ENCODE measurements around the gene DNAAF5. TPM values are rescaled to one million over a fixed set of nuclear protein-coding genes. Genes with fewer than 3 reads are reported as not detected.

The DNAAF5 gene
- total RNA-seq, result 48.7 and 50.2 TPM in 2 replicates

DNA sequence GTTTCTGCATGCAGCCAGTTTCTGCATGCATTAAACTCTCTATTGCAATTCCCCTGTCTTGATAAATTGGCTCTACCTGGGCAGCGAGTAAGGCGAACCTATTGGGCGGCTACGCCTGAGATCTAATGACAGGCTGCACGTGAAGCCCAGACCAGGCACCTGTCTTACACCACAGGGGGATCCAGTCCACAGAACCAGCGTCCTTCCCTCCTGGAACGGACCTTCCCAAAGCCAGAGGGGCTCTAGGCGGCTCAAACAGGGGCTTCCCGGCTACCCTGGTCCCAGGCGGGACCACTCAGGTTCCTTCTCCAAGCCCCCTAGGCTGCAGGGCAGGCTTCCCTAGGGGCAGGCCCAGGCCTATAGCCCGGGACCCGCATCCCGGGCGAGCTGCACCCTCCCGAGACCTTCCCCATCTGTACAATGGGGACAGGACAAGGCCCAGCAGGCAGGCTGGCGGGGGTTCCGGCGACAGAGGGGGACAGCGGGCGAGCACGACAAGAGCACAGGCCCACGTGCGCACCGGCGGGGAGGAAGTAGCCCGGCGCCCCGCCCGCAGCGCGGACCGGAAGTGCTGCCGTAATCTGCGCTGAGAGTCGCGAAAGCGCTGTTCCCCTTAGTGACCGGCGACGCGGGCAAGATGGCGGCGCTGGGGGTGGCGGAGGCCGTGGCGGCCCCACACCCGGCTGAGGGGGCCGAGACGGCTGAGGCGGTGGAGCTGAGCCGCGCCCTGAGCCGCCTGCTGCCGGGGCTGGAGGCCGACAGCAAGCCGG lies at the start of gene DNAAF5:
Gene DNAAF5, plus strand, starts transcription at position 616 of the 770 bp plus-strand sequence. Its CDS starts 22 bp downstream, at position 638.
- no peak for DNase-seq (ENCODE audit: extremely low read depth, low read depth, low spot score)

DNA sequence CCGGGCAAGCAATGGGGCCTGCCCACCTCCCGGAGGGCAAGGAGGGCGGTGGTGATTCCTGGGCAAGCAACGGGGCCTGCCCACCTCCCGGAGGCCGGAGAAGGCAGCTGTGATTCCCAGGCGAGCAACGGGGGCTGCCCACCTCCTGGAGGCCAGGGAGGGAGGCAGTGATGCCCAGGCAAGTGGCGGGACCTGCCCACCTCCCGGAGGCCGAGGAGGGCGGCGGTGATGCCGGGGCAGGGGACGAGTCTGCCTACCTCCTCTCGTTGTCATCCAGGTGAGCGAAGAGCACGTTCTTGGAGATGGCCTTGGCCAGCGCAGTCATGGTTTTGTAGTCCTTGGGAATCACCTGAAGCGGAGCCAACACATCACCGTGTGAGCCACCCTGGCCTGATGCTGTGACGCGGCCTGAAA lies 49.5 kb upstream of the DNAAF5 start:
- DNase-seq (ENCODE audit: extremely low read depth, low read depth, low spot score), result no peak

DNA sequence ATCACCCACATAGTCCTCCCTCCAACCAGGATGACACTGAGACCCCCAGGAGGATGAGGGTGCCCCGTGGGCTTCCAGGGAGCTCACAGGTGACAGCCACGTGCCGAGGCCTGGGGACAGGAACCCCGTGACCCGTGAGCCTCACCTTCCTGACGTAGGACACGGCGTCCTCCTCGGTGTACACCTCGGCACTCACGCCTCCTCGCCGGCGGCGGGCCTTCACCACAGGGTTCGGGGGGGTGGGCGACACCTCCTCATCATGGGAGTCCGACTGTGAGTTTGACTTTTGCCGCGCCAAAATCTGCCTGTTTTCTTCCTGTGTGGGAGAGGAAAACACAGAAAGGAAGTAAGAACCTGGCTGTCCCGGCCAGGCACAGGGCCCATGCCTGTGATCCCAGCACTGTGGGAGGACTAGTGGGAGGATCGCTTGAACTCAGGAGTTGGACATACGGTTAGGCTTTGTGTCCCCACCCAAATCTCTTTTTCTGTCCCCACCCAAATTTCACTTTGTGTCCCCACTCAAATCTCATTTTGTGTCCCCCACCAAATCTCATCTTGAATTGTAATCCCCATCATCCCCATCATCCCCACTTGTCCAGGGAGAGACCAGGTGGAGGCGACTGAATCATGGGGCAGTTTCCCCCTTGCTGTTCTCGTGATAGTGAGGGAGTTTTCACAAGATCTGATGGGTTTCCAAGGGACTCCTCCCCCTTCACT lies 45.9 kb upstream of the DNAAF5 start:
- no peak for DNase-seq (ENCODE audit: extremely low read depth, low read depth, low spot score)

DNA sequence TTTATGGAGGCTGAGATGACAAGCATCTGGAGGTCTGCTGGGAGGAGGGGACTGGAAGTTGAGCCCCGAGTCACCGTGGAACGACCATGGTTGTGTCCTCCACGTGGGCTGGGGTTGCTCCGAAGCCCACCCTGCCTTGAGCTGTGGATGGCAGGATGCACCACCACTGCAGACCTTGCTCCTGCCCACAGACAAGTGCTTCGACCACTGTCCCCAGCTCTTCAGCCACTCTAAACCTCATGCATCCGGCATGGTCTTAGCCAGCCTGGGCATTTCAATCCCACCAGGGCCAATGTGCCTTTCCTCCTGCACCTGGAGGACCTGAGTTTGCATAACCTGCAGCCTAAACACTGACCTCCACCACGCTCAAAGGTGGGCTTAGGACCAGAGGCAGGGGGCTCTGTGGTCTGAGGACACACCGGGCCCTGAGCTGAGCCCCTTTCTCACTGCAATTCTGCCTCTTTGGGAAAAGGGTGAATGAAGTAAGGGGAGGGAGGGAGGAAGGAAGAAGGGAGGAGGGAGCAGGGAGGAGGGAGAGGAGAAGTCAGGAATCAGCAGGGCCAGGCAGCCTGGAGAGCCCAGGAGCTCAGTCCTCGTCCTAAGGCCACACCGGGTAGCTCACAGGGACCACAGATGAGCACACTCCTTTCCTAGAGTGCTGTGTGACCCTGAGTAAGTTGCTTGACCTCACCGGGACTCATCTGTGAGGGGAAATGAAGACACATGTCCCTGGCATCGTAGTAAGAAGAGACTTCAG lies 44.8 kb upstream of the DNAAF5 start:
- no peak for DNase-seq (ENCODE audit: extremely low read depth, low read depth, low spot score)

GRCh38 chr7:682810-683209 lies 43.7 kb upstream of the DNAAF5 start:
- no peak for DNase-seq (ENCODE audit: extremely low read depth, low read depth, low spot score)

DNA sequence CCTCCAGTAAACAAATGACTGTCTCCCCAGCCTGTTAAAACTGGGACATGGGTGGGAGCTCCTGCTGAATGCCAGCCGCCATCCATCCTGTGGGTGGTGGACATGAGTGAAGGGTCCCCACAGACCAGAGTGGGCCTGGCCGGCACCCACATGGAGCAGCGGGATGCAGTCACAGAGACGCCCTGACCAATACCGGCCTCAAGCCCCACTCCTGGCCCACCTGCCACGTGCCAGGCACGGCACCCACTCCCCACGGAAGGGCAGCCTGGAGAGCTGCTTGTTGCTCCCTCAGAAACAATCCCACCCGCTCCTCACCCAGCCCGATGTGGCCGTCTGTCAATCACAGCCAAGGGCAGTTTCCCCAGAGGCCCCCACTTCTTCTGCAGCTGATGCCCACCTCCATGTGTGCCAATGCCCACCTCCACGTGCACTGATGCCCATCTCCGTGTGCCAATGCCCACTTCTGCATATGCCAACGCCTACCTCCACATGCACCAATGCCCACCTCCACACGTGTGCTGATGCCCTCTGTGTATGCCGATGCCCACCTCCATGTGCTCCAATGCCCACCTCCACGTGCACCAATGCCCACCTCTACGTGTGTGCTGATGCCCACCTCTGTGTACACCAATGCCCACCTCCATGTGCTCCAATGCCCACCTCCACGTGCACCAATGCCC lies 42.8 kb upstream of the DNAAF5 start:
- DNase-seq (ENCODE audit: extremely low read depth, low read depth, low spot score), result no peak

GRCh38 chr7:684416-684815 lies 42.1 kb upstream of the DNAAF5 start:
- no peak for DNase-seq (ENCODE audit: extremely low read depth, low read depth, low spot score)

DNA sequence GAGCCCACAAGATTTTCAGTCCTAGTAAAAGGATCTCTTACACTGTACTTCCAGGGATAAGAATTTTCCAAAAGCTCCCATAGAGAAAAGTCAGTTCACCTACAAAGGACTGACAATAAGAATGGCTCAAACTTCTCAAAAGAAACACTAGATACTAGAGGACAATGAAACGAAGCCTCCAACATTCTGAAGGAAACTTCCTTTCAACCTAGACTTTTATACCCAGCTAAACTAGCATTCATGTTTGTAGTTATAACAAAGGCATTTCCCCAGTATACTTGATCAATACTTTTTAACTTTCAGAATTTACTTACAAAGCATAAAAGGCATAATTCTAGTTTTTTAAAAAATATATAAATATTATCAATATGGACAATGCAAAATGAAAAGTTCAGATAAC lies 41.0 kb upstream of the DNAAF5 start:
- no peak for DNase-seq (ENCODE audit: extremely low read depth, low read depth, low spot score)

DNA sequence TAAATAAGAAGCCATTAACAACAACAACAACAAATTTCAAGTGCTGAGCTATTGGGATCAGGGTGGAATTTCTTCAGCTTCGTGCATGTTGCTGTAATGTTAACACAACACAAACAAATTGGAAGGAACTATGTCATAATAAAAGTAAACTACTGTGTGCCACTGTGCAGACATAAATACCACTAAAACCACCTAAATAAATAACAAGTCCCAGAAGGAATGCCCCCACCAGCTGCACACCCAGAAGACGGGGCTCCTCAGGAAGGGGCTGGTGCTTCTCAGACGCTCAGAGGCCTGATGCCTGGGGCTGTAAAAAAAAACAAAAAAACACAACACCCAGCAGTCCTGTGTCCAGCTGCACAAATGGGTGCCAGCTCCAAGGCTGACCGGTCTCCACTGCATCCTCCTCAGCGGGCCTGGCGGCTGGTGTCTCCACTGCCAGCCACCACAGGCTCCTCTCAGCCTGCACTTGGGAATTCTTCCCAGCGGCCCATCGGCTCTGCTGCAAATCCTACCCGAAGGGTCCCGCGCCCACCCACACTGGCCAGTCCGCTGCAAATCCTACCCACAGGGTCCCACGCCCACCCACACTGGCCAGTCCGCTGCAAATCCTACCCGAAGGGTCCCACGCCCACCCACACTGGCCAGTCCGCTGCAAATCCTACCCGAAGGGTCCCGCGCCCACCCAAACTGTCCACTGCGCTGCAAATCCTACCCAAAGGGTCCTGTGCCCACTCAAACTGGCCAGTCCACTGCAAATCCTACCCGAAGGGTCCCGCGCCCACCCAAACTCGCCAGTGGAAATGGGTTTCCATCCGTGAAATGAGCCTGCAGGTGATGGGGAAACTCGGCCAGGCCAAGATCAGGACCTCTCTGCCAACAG lies 35.8 kb upstream of the DNAAF5 start:
- DNase-seq (ENCODE audit: extremely low read depth, low read depth, low spot score), result no peak

DNA sequence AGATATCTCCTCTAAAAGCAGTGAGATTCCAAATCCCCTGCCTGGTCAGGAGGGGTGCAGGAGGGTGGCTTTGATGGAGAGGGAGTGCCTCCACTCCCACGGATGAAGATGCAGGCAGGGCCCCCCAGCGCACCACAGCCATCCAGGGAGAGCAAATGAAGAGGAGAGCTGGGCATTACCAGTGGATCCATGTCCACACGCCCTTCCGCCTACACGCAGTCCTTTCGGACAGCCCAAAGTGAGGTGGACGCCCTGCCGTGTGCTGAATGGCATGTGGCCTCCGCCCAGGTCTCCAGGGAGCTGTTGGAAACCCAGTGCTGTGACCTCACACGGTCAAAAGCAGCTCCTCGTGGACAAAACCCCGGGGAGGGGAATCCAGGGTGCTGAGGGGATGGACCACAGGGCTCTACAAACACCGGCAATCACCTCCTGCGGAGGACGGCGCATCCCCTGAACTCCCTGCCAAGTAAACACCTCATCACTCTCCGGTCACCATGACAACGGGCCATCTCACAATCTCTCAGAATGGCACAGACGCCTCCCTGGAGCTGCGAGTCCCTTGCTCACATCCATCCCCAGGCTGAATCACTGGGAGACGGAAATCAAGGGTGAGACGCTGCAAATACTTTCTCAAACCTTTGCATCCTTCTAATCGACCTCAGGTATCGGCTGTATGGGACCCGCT lies 35.0 kb upstream of the DNAAF5 start:
- DNase-seq (ENCODE audit: extremely low read depth, low read depth, low spot score), result no peak

GRCh38 chr7:693280-693679 lies 33.2 kb upstream of the DNAAF5 start:
- DNase-seq (ENCODE audit: extremely low read depth, low read depth, low spot score), result no peak

DNA sequence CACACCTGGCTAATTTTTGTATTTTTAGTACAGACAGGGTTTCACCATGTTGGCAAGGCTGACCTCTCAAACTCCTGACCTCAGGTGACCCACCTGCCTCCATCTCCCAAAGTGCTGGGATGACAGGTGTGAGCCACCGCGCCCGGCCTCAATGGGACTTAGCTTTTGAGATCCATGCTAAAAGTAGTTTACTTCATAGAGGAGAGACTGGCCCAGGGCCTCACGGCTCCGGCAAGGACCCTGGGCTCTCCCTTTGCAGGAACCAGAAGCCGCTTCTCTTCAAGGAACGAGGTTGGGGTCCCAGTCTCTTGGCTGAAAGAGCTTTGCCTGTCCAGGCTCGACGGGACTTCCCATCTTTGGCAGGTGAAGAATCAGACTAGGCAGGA lies 30.1 kb upstream of the DNAAF5 start:
- DNase-seq (ENCODE audit: extremely low read depth, low read depth, low spot score), result no peak

DNA sequence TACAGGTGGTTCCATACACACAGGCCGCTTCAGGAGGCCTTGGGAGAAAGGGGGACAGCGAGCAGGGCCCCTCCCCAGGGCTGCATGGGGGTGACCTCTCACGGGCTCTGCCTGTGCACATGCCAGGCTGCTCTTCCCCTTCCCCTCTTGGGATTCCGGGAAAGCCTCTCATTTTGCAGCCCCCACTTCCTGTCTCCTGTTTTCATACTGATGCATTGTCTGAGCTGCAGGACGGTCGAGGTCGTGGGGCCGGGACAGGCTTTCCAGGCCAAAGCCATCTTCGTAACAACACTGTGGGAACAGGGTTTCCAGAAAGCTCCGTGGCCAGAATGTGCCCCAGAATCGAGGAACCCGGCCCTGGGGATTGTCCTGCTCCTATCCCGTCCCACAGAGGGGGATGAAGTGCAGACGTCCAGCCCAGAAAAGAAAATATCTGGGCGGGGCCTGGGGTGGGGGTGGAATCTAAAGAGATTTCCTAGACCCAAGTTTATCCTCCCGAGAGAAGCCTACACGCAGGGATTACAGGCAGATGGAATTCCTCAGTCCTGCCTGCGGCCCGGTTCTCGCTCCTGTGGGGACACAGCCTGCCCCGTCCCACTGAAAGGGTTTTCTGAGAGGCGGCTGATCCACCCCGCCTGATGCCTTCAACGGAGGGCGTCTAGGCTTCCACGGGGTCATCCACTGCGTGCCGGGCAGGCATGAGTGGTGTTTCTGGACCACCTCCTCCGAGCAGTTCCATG lies 29.5 kb upstream of the DNAAF5 start:
- DNase-seq (ENCODE audit: extremely low read depth, low read depth, low spot score), result no peak

- DNase-seq (ENCODE audit: extremely low read depth, low read depth, low spot score), result no peak
Observed at GRCh38 chr7:698515-699475, 27.7 kb upstream of the DNAAF5 start.

GRCh38 chr7:699476-700170 lies 26.9 kb upstream of the DNAAF5 start:
- DNase-seq (ENCODE audit: extremely low read depth, low read depth, low spot score), result no peak

DNA sequence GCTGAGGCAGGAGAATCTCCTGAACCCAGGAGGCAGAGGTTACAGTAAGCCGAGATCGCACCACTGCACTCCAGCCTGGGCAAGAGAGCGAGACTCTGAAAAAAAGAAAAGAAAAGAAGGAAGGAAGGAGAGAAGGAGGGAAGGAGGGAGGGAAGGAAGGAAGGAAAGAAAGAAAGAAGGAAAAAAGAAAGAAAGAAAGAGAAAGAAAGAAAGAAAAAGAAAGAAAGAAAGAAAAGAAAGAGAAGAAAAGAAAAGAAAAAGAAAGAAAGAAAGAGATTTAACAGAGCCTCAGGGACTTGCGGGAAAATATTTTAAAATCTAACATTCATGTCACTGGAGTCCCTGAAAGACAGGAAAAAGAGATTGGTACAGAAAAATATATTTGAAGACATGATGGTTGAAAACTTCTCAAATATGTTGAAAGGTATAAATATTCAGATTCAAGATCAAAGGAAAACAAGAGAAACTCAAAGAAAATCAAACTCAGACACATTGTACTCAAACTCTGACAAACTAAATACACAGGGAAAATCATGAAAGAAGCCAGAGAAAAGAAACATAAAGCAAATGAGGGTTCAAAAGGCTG lies 25.3 kb upstream of the DNAAF5 start:
- DNase-seq (ENCODE audit: extremely low read depth, low read depth, low spot score), result no peak

DNA sequence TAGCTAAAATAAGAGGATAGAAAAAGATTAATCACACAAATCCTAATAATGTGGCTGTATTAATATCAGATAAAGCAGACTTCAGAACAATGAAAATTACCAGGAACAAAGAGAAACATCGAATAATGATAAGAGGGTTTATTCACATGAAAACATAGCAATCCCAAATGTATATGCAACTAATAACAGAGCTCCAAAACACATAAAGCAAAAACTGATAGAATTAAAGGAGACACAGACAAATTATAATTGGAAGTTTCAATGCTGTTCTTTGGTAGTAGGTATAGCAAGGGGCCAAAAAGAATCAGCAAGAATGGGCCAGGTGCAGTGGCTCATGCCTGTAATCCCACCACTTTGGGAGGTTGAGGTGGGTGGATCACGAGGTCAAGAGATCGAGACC lies 23.4 kb upstream of the DNAAF5 start:
- no peak for DNase-seq (ENCODE audit: extremely low read depth, low read depth, low spot score)

All from glomerular endothelial cell (primary cell).